ENCODE measurements around the gene WWC1.
"Not testable (repeated sequence)": the region's sequence is repeated elsewhere in the genome, so short reads cannot be mapped to it uniquely, and the experiment has no call there.

WWC1 gene

DNA sequence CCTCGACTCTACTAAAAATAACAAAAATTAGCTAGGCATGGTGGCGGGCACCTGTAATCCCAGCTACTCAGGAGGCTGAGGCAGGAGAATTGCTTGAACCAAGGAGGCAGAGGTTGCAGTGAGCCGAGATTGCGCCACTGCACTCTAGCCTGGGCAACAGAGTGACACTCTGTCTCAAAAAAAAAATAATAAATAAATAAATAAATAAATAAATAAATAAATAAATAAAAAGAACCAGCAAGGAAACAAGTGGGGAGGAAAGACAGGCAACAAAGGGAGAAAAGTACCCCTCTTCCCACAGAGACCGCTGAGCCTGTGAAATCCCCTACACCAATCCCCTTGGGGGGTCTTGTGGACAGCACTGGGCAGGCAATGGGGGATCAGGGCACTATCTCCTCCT is 4.6 kb upstream of the WWC1 start:
- DNase-seq: not testable (repeated sequence)

DNA sequence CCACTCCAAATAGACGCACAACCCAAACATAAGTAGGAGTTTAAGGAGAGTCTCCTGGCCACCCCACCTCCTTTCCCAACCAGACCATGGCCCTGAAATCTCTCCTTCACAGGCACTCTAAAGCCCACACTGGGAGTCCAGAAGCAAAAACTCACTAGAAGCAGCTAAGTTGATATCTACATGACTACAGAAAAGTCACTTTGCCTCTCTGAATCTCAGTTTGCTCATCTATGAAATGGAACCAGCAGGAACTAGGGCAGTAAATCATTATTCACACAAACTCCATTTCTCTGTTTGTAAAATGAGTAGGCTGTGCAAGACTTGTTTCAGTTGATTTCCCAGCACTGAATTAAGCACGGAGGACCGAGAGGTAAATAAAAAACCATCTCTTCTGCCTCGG is 4.1 kb upstream of the WWC1 start:
- no peak for DNase-seq

GRCh38 chr5:168288349-168289245 is 2.8 kb upstream of the WWC1 start:
- DNase-seq: no peak

DNA sequence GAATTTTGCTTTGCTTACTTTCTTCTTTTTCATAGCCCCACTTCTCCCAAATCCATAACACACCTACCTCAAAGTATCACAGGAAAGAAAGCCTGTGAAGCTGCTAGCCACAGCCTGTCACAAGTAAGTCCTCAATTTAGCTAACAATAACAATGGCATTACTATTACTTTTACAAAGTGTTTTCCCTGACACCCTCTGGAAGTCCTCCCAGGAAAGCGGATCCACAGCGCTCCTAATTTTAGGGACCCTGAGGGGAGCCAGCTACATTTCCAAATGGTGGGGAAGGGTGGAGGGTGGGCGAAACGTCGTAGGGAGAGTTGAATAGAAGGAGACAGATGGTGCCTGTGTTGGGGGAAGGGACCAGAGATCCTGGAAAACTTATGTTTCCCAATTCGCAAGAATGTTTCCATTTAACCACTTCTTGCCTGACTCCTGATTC is 523 bp upstream of the WWC1 start:
- no peak for DNase-seq

GRCh38 chr5:168291964-168292785 is 730 bp downstream of the WWC1 start:
- peak; percentile 38 for DNase-seq

GRCh38 chr5:168292786-168293696 is 1.6 kb downstream of the WWC1 start:
- DNase-seq: no peak

DNA sequence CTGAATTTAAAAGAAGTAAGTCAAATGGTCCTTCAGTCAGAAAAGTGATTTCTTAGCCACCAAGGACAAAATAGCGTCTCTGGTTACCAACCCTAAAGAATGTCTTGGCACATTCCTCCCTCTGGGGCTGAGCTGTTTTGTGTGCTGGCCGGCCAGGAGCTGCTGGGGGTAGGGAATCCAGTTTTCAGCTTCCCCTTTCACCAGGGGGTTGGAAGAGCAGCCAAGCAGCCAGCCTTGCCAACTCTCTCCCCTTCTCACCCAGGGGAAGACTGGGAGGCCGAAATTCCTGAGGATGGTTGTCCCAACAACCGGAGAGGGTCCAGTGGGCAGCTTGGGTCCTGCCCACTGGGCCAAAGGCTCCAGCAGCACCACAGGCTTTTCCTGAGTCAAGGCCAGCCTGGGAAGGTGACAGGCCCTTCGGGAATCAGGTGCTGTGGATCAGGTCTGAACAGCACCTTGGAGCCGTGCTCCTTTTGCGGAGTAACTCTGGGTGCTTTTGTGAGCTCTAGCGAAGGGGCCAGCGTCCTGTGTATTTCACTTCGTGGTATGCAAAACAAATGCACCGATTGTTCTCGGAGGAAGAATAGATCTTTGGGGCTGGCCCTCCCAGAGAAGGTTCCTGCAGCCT is 4.2 kb downstream of the WWC1 start:
- no peak for DNase-seq

DNA sequence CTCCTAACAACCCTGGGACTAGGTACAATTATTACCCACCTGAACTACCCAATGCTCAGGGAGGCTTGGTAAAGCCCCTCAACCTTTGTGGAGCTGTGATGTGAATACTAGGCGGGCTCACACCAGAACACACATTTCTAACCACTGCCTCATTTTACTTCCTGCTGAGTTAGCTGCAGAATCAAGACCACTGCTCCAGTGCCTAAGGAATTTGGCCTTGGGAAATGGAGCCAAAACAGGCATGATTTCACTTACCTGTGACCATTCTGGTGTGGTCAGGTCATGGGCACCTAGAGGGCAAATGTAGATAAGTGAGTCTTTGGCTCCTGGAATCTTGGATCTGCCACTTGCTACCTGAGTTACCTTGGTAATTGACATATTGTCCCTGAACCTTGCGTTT is 5.2 kb downstream of the WWC1 start:
- no peak for DNase-seq

DNA sequence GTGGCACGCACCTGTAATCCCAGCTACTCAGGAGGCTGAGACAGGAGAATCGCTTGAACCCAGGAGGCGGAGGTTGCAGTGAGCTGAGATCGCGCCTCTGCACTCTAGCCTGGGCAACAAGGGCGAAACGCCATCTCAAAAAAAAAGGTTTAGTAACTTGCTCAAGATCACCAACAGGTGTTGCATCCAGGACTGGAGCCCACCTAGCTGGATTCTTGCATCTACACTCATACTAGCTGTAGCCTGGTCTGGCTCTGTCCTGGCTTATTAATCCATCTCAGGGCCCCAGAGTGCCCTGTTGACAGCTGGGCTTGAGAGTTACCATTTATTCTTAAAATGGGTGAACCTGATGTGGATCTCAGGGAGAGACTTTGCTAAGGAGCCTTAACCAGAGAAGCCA is 7.5 kb downstream of the WWC1 start:
- DNase-seq: no peak

GRCh38 chr5:168299372-168299771 is 7.9 kb downstream of the WWC1 start:
- no peak for DNase-seq

- DNase-seq: no peak
Measured at GRCh38 chr5:168300326-168301182, 9.1 kb downstream of the WWC1 start.

- no peak for DNase-seq
Measured at GRCh38 chr5:168301593-168302390, 10.3 kb downstream of the WWC1 start.

DNA sequence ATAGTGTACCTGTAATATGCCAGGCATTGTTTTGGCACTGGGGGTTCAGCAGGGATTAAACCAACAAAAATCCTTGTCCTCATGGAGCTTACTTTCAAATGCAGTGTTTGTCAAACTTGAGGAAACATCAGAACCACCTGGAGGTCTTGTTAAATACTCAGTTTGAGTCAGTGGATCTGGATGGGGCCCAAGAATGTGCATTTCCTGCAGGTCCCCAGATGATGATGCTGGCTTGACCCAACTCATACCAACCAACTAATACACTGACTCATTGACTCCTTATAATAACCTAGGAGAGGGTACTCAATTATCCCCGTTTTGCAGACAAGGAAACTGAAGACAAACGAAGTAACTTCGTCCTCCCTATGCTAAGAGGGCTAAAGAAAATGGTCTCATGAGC is 11.3 kb downstream of the WWC1 start:
- no peak for DNase-seq

- no peak for DNase-seq
Measured at GRCh38 chr5:168303393-168304025, 12.1 kb downstream of the WWC1 start.

DNA sequence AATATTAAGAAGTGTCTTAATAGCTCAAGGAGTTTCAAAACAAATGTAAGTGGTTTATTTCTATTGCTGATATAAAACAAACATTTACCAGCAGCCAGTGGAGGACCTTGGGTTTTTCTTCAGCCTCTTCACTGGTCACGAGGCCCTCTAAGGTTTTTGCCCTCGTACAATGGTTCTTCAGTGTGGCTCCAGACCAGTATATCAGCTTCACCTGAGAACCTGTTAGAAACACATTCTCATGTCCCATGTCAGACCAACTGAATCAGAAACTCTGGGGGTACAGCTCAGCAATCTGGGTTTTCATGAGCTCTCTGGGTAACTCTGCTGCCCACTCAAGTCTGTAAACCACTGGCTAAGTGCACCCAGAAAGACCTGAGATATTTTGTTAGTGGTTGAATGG is 12.9 kb downstream of the WWC1 start:
- DNase-seq: no peak

GRCh38 chr5:168305281-168305680 is 13.8 kb downstream of the WWC1 start:
- DNase-seq: no peak

GRCh38 chr5:168307022-168307421 is 15.6 kb downstream of the WWC1 start:
- no peak for DNase-seq

DNA sequence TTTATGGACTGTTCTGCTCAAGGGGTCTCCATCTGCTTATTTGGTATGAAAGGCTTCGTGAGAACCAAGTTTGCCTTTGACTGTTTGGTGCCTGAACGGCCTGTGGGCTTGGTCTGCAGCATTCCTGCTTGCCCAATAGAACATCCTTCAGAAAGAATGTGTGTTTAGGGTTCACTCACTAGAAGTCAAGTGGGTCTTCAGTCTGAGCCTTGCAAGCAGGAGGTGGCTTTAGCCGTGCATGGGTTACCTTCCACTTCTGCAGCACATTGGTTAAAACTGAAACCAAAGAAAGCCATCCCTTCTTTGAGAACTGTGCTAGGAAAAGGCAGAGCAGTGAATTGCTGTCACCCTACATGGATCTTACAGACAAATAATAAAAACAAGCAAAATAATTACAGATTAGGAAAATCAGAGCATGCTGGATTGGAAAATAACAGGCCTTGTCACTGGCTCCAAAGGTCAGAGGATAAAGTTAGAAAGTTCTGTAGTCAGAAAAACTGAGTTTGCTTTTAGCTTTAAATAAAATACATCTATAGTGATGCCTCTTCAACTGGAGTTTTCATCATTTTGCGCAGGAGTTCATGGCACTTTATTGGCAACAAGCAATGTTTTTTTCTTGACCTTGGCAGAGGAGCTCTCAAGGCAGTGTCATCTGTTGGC is 16.6 kb downstream of the WWC1 start:
- DNase-seq: no peak

GRCh38 chr5:168308976-168309598 is 17.6 kb downstream of the WWC1 start:
- no peak for DNase-seq
